ENCODE data around the gene ABHD4. TPM values are rescaled to one million over a fixed set of nuclear protein-coding genes. Genes with fewer than 3 reads are reported as not detected.
A peak's percentile ranks its signal among the peaks of the same experiment; 100 is the strongest.

The ABHD4 gene, protein sequence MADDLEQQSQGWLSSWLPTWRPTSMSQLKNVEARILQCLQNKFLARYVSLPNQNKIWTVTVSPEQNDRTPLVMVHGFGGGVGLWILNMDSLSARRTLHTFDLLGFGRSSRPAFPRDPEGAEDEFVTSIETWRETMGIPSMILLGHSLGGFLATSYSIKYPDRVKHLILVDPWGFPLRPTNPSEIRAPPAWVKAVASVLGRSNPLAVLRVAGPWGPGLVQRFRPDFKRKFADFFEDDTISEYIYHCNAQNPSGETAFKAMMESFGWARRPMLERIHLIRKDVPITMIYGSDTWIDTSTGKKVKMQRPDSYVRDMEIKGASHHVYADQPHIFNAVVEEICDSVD
- 31.9 TPM for total RNA-seq

DNA sequence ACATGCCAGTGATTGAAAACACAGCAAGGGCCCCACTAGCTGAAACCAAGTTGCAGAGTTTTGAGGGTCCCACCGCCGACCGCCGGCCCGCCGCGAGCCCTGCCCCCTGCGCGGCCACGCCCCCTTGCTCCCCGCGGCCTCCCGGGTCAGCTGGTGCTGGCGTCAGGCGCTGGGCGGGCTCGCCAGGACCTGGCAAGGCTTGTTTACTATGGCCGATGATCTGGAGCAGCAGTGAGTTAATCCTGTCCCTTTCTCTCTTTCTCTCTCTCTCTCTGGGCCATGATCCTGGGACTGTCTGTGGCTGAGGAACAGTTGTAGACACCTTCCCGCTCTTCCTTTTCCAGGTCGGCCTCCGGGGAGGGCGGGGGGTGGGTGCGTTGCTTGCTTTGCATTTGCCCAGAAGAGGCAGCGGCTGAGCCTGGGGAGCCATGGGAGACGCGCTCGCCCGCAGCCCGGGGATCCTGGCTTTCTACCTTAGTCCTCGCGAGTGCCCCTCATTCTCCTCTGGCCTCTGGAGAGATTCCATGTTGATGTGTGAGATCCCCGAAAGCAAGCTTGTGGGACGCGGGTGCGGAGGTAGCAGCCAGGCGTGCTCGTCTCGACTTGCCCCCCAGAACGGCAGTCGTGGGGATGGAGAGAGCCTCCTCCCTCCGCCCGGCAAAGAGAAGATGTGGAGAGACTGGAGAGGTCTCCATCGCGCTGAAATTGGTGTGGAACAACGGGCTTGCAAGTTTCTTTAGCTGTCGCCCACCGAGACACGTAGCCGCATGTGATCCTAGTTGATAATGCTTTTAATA, at the start of gene ABHD4:
Gene ABHD4, plus strand, starts transcription at position 202 of the 797 bp plus-strand sequence. Its CDS starts 7 bp downstream, at position 209.
- H3K4me1 ChIP-seq = peaks cover 27% of the 10 kb centered on the region
- no peak for DNase-seq (ENCODE audit: extremely low spot score in 2 of 2)
- peak within 1 kb of the TSS; percentile 93 for H3K27ac ChIP-seq
- no peaks in the 10 kb centered on the region for H3K27me3 ChIP-seq
- peaks cover 0 to 16% of the 10 kb centered on the region in 2 donors for H3K36me3 ChIP-seq
- peak within 1 kb of the TSS; percentile 67 to 70 for H3K4me3 ChIP-seq
- intact Hi-C loops (cut with DNase I) = no loop called here
- H3K9me3 ChIP-seq = no peaks in the 10 kb centered on the region
- peak; percentile 49 to 83 for TF ChIP-seq POLR2AphosphoS5 (IDR thresholded peaks at IDR 0.05; ENCODE audit: insufficient read depth in 1 of 2, low read depth in 1 of 2)
- TF ChIP-seq POLR2A (IDR thresholded peaks at IDR 0.05) = peak in 1 of 2 donors; percentile 70
- TF ChIP-seq, protein P1, sequence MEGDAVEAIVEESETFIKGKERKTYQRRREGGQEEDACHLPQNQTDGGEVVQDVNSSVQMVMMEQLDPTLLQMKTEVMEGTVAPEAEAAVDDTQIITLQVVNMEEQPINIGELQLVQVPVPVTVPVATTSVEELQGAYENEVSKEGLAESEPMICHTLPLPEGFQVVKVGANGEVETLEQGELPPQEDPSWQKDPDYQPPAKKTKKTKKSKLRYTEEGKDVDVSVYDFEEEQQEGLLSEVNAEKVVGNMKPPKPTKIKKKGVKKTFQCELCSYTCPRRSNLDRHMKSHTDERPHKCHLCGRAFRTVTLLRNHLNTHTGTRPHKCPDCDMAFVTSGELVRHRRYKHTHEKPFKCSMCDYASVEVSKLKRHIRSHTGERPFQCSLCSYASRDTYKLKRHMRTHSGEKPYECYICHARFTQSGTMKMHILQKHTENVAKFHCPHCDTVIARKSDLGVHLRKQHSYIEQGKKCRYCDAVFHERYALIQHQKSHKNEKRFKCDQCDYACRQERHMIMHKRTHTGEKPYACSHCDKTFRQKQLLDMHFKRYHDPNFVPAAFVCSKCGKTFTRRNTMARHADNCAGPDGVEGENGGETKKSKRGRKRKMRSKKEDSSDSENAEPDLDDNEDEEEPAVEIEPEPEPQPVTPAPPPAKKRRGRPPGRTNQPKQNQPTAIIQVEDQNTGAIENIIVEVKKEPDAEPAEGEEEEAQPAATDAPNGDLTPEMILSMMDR (IDR thresholded peaks at IDR 0.05) = no peak

DNA sequence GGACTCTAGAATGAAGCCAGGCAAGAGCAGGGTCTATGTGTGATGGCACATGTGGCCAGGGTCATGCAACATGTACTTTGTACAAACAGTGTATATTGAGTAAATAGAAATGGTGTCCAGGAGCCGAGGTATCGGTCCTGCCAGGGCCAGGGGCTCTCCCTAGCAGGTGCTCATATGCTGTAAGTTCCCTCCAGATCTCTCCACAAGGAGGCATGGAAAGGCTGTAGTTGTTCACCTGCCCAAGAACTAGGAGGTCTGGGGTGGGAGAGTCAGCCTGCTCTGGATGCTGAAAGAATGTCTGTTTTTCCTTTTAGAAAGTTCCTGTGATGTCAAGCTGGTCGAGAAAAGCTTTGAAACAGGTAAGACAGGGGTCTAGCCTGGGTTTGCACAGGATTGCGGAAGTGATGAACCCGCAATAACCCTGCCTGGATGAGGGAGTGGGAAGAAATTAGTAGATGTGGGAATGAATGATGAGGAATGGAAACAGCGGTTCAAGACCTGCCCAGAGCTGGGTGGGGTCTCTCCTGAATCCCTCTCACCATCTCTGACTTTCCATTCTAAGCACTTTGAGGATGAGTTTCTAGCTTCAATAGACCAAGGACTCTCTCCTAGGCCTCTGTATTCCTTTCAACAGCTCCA, 48.7 kb upstream of the ABHD4 start:
- Histone ChIP-seq H3K27me3 (no peaks in the 10 kb centered on the region), H3K4me3 (no peak overlapping the region), H3K36me3 (no peaks in the 10 kb centered on the region), H3K4me1 (peaks cover 40% of the 10 kb centered on the region), H3K9me3 (no peaks in the 10 kb centered on the region), H3K27ac (peak overlapping the region; percentile 41)
- intact Hi-C loops (cut with DNase I) = no loop called here
- DNase-seq (ENCODE audit: extremely low spot score in 2 of 2) = no peak
- TF ChIP-seq POLR2AphosphoS5 (IDR thresholded peaks at IDR 0.05; ENCODE audit: insufficient read depth in 1 of 2, low read depth in 1 of 2) (no peak), POLR2A (IDR thresholded peaks at IDR 0.05) (no peak)
- TF ChIP-seq, protein P1 (IDR thresholded peaks at IDR 0.05) = no peak

DNA sequence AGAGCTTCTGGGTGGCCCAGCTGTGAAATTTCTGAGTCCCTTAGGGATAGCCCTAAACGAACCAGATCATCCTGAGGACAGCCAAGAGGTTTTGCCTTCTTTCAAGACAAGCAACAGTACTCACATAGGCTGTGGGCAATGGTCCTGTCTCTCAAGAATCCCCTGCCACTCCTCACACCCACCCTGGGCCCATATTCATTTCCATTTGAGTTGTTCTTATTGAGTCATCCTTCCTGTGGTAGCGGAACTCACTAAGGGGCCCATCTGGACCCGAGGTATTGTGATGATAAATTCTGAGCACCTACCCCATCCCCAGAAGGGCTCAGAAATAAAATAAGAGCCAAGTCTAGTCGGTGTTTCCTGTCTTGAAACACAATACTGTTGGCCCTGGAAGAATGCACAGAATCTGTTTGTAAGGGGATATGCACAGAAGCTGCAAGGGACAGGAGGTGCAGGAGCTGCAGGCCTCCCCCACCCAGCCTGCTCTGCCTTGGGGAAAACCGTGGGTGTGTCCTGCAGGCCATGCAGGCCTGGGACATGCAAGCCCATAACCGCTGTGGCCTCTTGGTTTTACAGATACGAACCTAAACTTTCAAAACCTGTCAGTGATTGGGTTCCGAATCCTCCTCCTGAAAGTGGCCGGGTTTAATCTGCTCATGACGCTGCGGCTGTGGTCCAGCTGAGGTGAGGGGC, 48.0 kb upstream of the ABHD4 start:
- intact Hi-C loops (cut with DNase I) = loop anchor here (10.0 kb wide), 2 partner anchors 155 to 305 kb away; no protein-coding TSS in a partner anchor
- no peak for DNase-seq (ENCODE audit: extremely low spot score in 2 of 2)
- peak overlapping the region; percentile 41 for H3K27ac ChIP-seq

DNA sequence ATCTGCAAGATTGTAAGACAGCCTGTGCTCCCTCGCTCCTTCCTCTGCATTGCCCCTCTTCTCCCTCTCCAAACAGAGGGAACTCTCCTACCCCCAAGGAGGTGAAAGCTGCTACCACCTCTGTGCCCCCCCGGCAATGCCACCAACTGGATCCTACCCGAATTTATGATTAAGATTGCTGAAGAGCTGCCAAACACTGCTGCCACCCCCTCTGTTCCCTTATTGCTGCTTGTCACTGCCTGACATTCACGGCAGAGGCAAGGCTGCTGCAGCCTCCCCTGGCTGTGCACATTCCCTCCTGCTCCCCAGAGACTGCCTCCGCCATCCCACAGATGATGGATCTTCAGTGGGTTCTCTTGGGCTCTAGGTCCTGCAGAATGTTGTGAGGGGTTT, 46.5 kb upstream of the ABHD4 start:
- H3K4me3 ChIP-seq = no peak overlapping the region
- peak overlapping the region; percentile 1 for H3K27ac ChIP-seq
- H3K9me3 ChIP-seq = no peaks in the 10 kb centered on the region
- H3K27me3 ChIP-seq = no peaks in the 10 kb centered on the region
- no peak for DNase-seq (ENCODE audit: extremely low spot score in 2 of 2)
- peaks cover 40% of the 10 kb centered on the region for H3K4me1 ChIP-seq
- no peaks in the 10 kb centered on the region for H3K36me3 ChIP-seq
- intact Hi-C loops (cut with DNase I) = loop anchor here (10.0 kb wide), 2 partner anchors 157 to 303 kb away; no protein-coding TSS in a partner anchor
- no peak for TF ChIP-seq POLR2AphosphoS5 (IDR thresholded peaks at IDR 0.05; ENCODE audit: insufficient read depth in 1 of 2, low read depth in 1 of 2)
- TF ChIP-seq POLR2A (IDR thresholded peaks at IDR 0.05) = no peak
- TF ChIP-seq, protein P1 (IDR thresholded peaks at IDR 0.05) = no peak

More for the DNA sequence above, 48.0 kb upstream of the ABHD4 start:
- no peak overlapping the region for H3K4me3 ChIP-seq
- H3K36me3 ChIP-seq = no peaks in the 10 kb centered on the region
- H3K27me3 ChIP-seq = no peaks in the 10 kb centered on the region
- TF ChIP-seq POLR2A (IDR thresholded peaks at IDR 0.05) (no peak), POLR2AphosphoS5 (IDR thresholded peaks at IDR 0.05; ENCODE audit: insufficient read depth in 1 of 2, low read depth in 1 of 2) (peak in 1 of 2 donors; percentile 20)
- TF ChIP-seq, protein P1 (IDR thresholded peaks at IDR 0.05) = no peak
- H3K9me3 ChIP-seq = no peaks in the 10 kb centered on the region
- H3K4me1 ChIP-seq = peaks cover 40% of the 10 kb centered on the region

Measured in vagina (tissue), 2 donors.